Smooth muscle cell (in vitro differentiated cells): ENCODE measurements around the gene C1orf116. TPM values are rescaled to one million over a fixed set of nuclear protein-coding genes. Genes with fewer than 3 reads are reported as not detected.
A peak's percentile ranks its signal among the peaks of the same experiment; 100 is the strongest.

Experiments used
- DNase-seq: peaks from one replicate; lab custom pipeline; 2025; ENCODE audit not compliant: unreplicated experiment; lab: John Stamatoyannopoulos, UW
- H2AFZ ChIP-seq: fragments of 200-600 bp; sonication (generic); 2 replicates; pipeline ENCODE4 v1.6.0; 2016; ENCODE audit warnings: antibody characterized with exemption, low read depth, mild to moderate bottlenecking
- H3F3A ChIP-seq: fragments of 200-600 bp; sonication (generic); 2 replicates; pipeline ENCODE4 v1.6.0; 2017; ENCODE audit warnings: antibody characterized with exemption, low read depth
- H3K27ac ChIP-seq: fragments of 200-600 bp; sonication (generic); 2 replicates; pipeline ENCODE4 v1.5.1; 2016; ENCODE audit warnings: low read depth, mild to moderate bottlenecking
- H3K27me3 ChIP-seq: fragments of 200-600 bp; sonication (generic); 2 replicates; pipeline ENCODE4 v1.6.1; 2016; ENCODE audit warnings: low read depth, mild to moderate bottlenecking
- H3K36me3 ChIP-seq: fragments of 200-600 bp; sonication (generic); 2 replicates; pipeline ENCODE4 v1.5.1; 2016; ENCODE audit warnings: low read depth
- H3K4me1 ChIP-seq: fragments of 200-600 bp; sonication (generic); 2 replicates; pipeline ENCODE4 v1.5.1; 2016; ENCODE audit warnings: low read depth
- H3K4me2 ChIP-seq: fragments of 200-600 bp; sonication (generic); 2 replicates; pipeline ENCODE4 v1.6.0; 2016; ENCODE audit warnings: mild to moderate bottlenecking
- H3K4me3 ChIP-seq: fragments of 200-600 bp; sonication (generic); 2 replicates; pipeline ENCODE4 v1.5.1; 2016; ENCODE audit warnings: mild to moderate bottlenecking
- H3K79me2 ChIP-seq: fragments of 200-600 bp; sonication (generic); 2 replicates; pipeline ENCODE4 v1.6.0; 2016; ENCODE audit warnings: low read depth, mild to moderate bottlenecking
- H3K9ac ChIP-seq: fragments of 200-600 bp; sonication (generic); 2 replicates; pipeline ENCODE4 v1.6.0; 2016; ENCODE audit warnings: low read depth
- H3K9me3 ChIP-seq: fragments of 200-600 bp; sonication (generic); replicated peaks from 2 replicates; pipeline ENCODE4 v1.5.1; 2016; ENCODE audit warnings: low read depth
- H4K20me1 ChIP-seq: fragments of 200-600 bp; sonication (generic); 2 replicates; pipeline ENCODE4 v1.6.0; 2016; ENCODE audit warnings: low read depth
- CTCF ChIP-seq: fragments of 200-600 bp; sonication (generic); IDR thresholded peaks from 2 replicates; pipeline ENCODE4 v1.5.1; 2017; ENCODE audit warnings: borderline replicate concordance, mild to moderate bottlenecking, antibody characterized with exemption; ENCODE audit not compliant: insufficient read depth, poor library complexity, severe bottlenecking
- WGBS: methylation state at CpG from one replicate; pipeline ENCODE4 v1.1.7; 2016; ENCODE audit warnings: low lambda C conversion rate; 5-methylcytosine and 5-hydroxymethylcytosine counted together
- polyA plus RNA-seq: library from polyadenylated mRNA; unstranded; fragments of >200 nt; fragmentation: Nextera tagmentation; extraction: Ambion mirVana; gene quantifications from 2 replicates; pipeline ENCODE4 v1.2.1, GENCODE V29; 2016
- total RNA-seq: library from RNA; depleted of rRNA; stranded (reverse); fragments of >200 nt; gene quantifications from 2 replicates; pipeline ENCODE4 v1.2.3, GENCODE V29; 2014

Gene C1orf116
- total and polyA plus RNA-seq, 2 experiments from 2014 or later: 0.14 to 6.0 TPM

GRCh38 chr1:207055386-207056001, 22.9 kb upstream of the C1orf116 start:
- Histone ChIP-seq H3K4me3 (no peak overlapping the region), H2AFZ (no peak overlapping the region), H3F3A (peaks cover under 1% of the 10 kb centered on the region), H3K9me3 (no peaks in the 10 kb centered on the region), H3K4me1 (peaks cover 14% of the 10 kb centered on the region), H3K27me3 (no peaks in the 10 kb centered on the region), H3K36me3 (no peaks in the 10 kb centered on the region), H3K79me2 (peaks cover under 1% of the 10 kb centered on the region), H3K9ac (no peak overlapping the region), H3K27ac (no peak overlapping the region), H3K4me2 (no peak overlapping the region), H4K20me1 (no peaks in the 10 kb centered on the region)
- no peak for TF ChIP-seq CTCF
- no peak for DNase-seq
- WGBS: 91% methylated on average over 3 of the region's 3 CpGs

- Histone ChIP-seq H3K9ac (no peak overlapping the region), H2AFZ (no peak overlapping the region), H3K27me3 (no peaks in the 10 kb centered on the region), H3K9me3 (no peaks in the 10 kb centered on the region), H3K4me3 (no peak overlapping the region), H3K27ac (no peak overlapping the region), H4K20me1 (peaks cover 4% of the 10 kb centered on the region), H3K4me2 (no peak overlapping the region), H3F3A (peaks cover 5% of the 10 kb centered on the region), H3K36me3 (no peaks in the 10 kb centered on the region), H3K79me2 (peaks cover 10% of the 10 kb centered on the region), H3K4me1 (peaks cover 17% of the 10 kb centered on the region)
- 92% methylated on average over 2 of the region's 2 CpGs for WGBS
- TF ChIP-seq CTCF: no peak
- no peak for DNase-seq
Measured at GRCh38 chr1:207054491-207054890, 21.9 kb upstream of the C1orf116 start.

GRCh38 chr1:207052911-207053769, 20.6 kb upstream of the C1orf116 start, which contains the start of gene PFKFB2:
Gene PFKFB2, plus strand, starts transcription at chr1:207053275. Its CDS starts 1,443 bp downstream, at chr1:207054718.
- Histone ChIP-seq H2AFZ (peak within 1 kb of the TSS; percentile 83), H3K4me3 (peak within 1 kb of the TSS; percentile 59), H3F3A (peaks cover 5% of the 10 kb centered on the region), H4K20me1 (peaks cover 16% of the 10 kb centered on the region), H3K9me3 (no peaks in the 10 kb centered on the region), H3K27ac (peak within 1 kb of the TSS; percentile 97), H3K4me1 (peaks cover 18% of the 10 kb centered on the region), H3K27me3 (no peaks in the 10 kb centered on the region), H3K9ac (peak within 1 kb of the TSS; percentile 96), H3K4me2 (peak within 1 kb of the TSS; percentile 91), H3K79me2 (peaks cover 24% of the 10 kb centered on the region), H3K36me3 (no peaks in the 10 kb centered on the region)
- TF ChIP-seq CTCF: no peak
- DNase-seq: peak; percentile 82
- WGBS: 3% methylated on average over 56 of the region's 56 CpGs
